NCI-H526 treated with DMSO at 0.1 percent for 48 hours (cell line): Measurements from ENCODE around the gene HASPIN.

ENCODE experiments used
- DNase-seq: peaks from one replicate; lab custom pipeline; 2025; lab: John Stamatoyannopoulos, UW

HASPIN gene

GRCh38 chr17:3723556-3724377 is at the start of gene HASPIN:
HASPIN (plus strand) TSS chr17:3723903; CDS start chr17:3723936, 33 bp downstream.
- peak; percentile 68 for DNase-seq

GRCh38 chr17:3675886-3676285 is 47.8 kb upstream of the HASPIN start:
- no peak for DNase-seq

- no peak for DNase-seq
These were observed 45.4 kb upstream of the HASPIN start for GRCh38 chr17:3678095-3678820.

- DNase-seq, result no peak
These were observed 44.7 kb upstream of the HASPIN start for GRCh38 chr17:3678821-3679530.

- DNase-seq, result no peak
These were observed 44.1 kb upstream of the HASPIN start for GRCh38 chr17:3679531-3680126.

GRCh38 chr17:3681057-3681456 is 42.6 kb upstream of the HASPIN start:
- no peak for DNase-seq

- no peak for DNase-seq
These were observed 42.1 kb upstream of the HASPIN start for GRCh38 chr17:3681565-3681964.

- DNase-seq, result no peak
These were observed 41.7 kb upstream of the HASPIN start for GRCh38 chr17:3682033-3682432.

GRCh38 chr17:3683054-3683511 is 40.6 kb upstream of the HASPIN start:
- DNase-seq, result no peak

- DNase-seq, result no peak
These were observed 38.5 kb upstream of the HASPIN start for GRCh38 chr17:3685174-3685573.

GRCh38 chr17:3688027-3688553 is 35.6 kb upstream of the HASPIN start:
- no peak for DNase-seq

- no peak for DNase-seq
These were observed 34.8 kb upstream of the HASPIN start for GRCh38 chr17:3688852-3689261.

- DNase-seq, result no peak
These were observed 34.2 kb upstream of the HASPIN start for GRCh38 chr17:3689262-3690093.

- no peak for DNase-seq
These were observed 33.5 kb upstream of the HASPIN start for GRCh38 chr17:3690094-3690715.

GRCh38 chr17:3691617-3692067 is 32.1 kb upstream of the HASPIN start:
- DNase-seq, result no peak

- DNase-seq, result no peak
These were observed 31.4 kb upstream of the HASPIN start for GRCh38 chr17:3692346-3692745.

- no peak for DNase-seq
These were observed 30.6 kb upstream of the HASPIN start for GRCh38 chr17:3693141-3693540.

GRCh38 chr17:3693829-3694231 is 29.9 kb upstream of the HASPIN start:
- DNase-seq, result no peak

- no peak for DNase-seq
These were observed 28.5 kb upstream of the HASPIN start for GRCh38 chr17:3695129-3695722.
